RWPE2 (cell line): Measurements from ENCODE around the gene TAMALIN.

Experiments
- ATAC-seq: fragments of 200-7000 bp; cut with Tn5 transposase; 3 replicates; pipeline ENCODE4 v1.9.1; 2021; ENCODE audit warnings: low read depth
- DNase-seq: peaks from one replicate; pipeline ENCODE4 v3.0.0-alpha.2; 2020; ENCODE audit warnings: low spot score
- H3K27ac ChIP-seq: fragments of 450-650 bp; 2 replicates; pipeline ENCODE4 v1.5.1; 2017; ENCODE audit warnings: mild to moderate bottlenecking; ENCODE audit not compliant: poor library complexity, severe bottlenecking
- H3K27me3 ChIP-seq: fragments of 250-450 bp; sonication (Bioruptor Pico); 2 replicates; pipeline ENCODE4 v1.5.1; 2021; ENCODE audit warnings: mild to moderate bottlenecking, moderate library complexity; ENCODE audit not compliant: insufficient read depth, poor library complexity, severe bottlenecking
- H3K36me3 ChIP-seq: fragments of 250-450 bp; sonication (Bioruptor Pico); 2 replicates; pipeline ENCODE4 v1.5.1; 2020; ENCODE audit warnings: low read depth, mild to moderate bottlenecking, moderate library complexity
- H3K4me1 ChIP-seq: fragments of 250-450 bp; sonication (Bioruptor Pico); 2 replicates; pipeline ENCODE4 v1.5.1; 2021; ENCODE audit warnings: mild to moderate bottlenecking, moderate library complexity; ENCODE audit not compliant: insufficient read depth, poor library complexity, severe bottlenecking
- H3K4me3 ChIP-seq: fragments of 250-450 bp; sonication (Bioruptor Pico); 2 replicates; pipeline ENCODE4 v1.5.1; 2021; ENCODE audit warnings: mild to moderate bottlenecking, moderate library complexity; ENCODE audit not compliant: severe bottlenecking
- H3K9me3 ChIP-seq: fragments of 250-450 bp; sonication (Bioruptor Pico); 2 replicates; pipeline ENCODE4 v1.5.1; 2021; ENCODE audit warnings: mild to moderate bottlenecking, moderate library complexity; ENCODE audit not compliant: severe bottlenecking
- TF ChIP-seq, protein P1 (sequence below): fragments of 450-650 bp; IDR thresholded peaks from one replicate; pipeline ENCODE4 v1.5.1; 2017; ENCODE audit warnings: mild to moderate bottlenecking, moderate library complexity; ENCODE audit not compliant: poor library complexity, severe bottlenecking

The TAMALIN gene

DNA sequence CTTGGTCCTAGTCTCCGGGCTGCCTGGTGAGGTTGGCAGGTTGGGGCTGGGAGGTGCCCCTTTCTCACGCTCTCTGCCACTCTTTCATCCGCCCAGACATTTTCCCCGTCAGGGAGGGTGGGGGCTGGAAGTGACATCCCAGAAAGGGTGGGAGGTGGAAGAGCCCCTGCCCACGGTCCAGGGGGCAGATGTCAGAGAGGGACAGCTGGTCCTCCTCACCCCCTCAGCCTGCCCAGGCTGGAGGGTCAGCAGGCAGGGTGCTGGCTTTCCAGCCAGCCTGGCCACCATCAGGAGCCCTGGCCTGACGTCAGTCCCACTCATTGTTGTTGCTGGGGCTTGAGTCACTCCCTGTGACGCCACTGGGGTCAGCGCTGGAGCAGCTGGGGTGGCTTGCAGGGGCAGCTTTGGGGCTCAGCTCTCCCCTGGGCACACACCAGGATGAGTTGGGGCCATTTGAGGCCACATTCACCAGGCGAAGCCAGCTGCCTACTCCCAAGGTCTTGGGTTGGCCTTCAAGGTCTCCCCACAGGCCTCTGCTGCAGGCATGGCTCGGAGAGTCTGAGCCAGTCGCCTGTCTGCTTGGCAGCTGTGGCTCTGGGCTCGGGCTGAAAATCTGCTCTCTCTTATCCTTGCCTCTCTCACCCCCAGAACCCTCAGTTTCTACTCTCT is 57.4 kb downstream of the TAMALIN start:
- DNase-seq (no peak), ATAC-seq (no peak)
- Histone ChIP-seq H3K27ac (no peak overlapping the region), H3K36me3 (peaks cover under 1% of the 10 kb centered on the region; the same call in 1 of the 2 replicates), H3K4me1 (no peaks in the 10 kb centered on the region), H3K9me3 (no peaks in the 10 kb centered on the region), H3K4me3 (no peak overlapping the region), H3K27me3 (no peaks in the 10 kb centered on the region)
- TF ChIP-seq, protein P1, sequence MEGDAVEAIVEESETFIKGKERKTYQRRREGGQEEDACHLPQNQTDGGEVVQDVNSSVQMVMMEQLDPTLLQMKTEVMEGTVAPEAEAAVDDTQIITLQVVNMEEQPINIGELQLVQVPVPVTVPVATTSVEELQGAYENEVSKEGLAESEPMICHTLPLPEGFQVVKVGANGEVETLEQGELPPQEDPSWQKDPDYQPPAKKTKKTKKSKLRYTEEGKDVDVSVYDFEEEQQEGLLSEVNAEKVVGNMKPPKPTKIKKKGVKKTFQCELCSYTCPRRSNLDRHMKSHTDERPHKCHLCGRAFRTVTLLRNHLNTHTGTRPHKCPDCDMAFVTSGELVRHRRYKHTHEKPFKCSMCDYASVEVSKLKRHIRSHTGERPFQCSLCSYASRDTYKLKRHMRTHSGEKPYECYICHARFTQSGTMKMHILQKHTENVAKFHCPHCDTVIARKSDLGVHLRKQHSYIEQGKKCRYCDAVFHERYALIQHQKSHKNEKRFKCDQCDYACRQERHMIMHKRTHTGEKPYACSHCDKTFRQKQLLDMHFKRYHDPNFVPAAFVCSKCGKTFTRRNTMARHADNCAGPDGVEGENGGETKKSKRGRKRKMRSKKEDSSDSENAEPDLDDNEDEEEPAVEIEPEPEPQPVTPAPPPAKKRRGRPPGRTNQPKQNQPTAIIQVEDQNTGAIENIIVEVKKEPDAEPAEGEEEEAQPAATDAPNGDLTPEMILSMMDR: no peak
